T-helper 2 cell treated with Interferon-gamma antibody and Interleukin-4, amounts not matched to agents 5 μg/mL and 100 μg/mL, for 36 hours (primary cell): ENCODE data around the gene KIRREL3.

Experiments
- DNase-seq: peaks from one replicate; pipeline ENCODE4 v3.0.0; 2021; ENCODE audit warnings: low spot score
- H3K27ac Mint-ChIP-seq: one replicate; pipeline ENCODE4 v1.8.0; 2021; ENCODE audit warnings: mild to moderate bottlenecking, mixed read lengths
- H3K27me3 Mint-ChIP-seq: one replicate; pipeline ENCODE4 v1.8.0; 2021; ENCODE audit warnings: low read depth, mixed read lengths
- H3K36me3 Mint-ChIP-seq: one replicate; pipeline ENCODE4 v1.8.0; 2021; ENCODE audit warnings: low read depth, mixed read lengths
- H3K4me1 Mint-ChIP-seq: one replicate; pipeline ENCODE4 v1.8.0; 2021; ENCODE audit warnings: low read depth, mixed read lengths
- H3K4me3 Mint-ChIP-seq: one replicate; pipeline ENCODE4 v1.8.0; 2022; ENCODE audit warnings: mild to moderate bottlenecking, moderate library complexity, mixed read lengths
- H3K9me3 Mint-ChIP-seq: one replicate; pipeline ENCODE4 v1.8.0; 2021; ENCODE audit warnings: mixed read lengths

Gene KIRREL3

GRCh38 chr11:126585388-126585773 is 415.2 kb downstream of the KIRREL3 start:
- H3K27me3 Mint-ChIP-seq = no peaks in the 10 kb centered on the region
- no peaks in the 10 kb centered on the region for H3K4me1 Mint-ChIP-seq
- H3K27ac Mint-ChIP-seq = no peak overlapping the region
- no peak for DNase-seq
- no peaks in the 10 kb centered on the region for H3K36me3 Mint-ChIP-seq
- no peaks in the 10 kb centered on the region for H3K9me3 Mint-ChIP-seq
- H3K4me3 Mint-ChIP-seq = no peak overlapping the region

GRCh38 chr11:126583594-126584427 is 416.8 kb downstream of the KIRREL3 start:
- H3K27ac Mint-ChIP-seq = no peak overlapping the region
- H3K4me3 Mint-ChIP-seq = no peak overlapping the region
- H3K4me1 Mint-ChIP-seq = no peaks in the 10 kb centered on the region
- H3K9me3 Mint-ChIP-seq = no peaks in the 10 kb centered on the region
- no peak for DNase-seq
- no peaks in the 10 kb centered on the region for H3K36me3 Mint-ChIP-seq
- no peaks in the 10 kb centered on the region for H3K27me3 Mint-ChIP-seq

- Mint-ChIP-seq H3K27ac (no peak overlapping the region), H3K36me3 (no peaks in the 10 kb centered on the region)
- DNase-seq = no peak
These were observed 417.5 kb downstream of the KIRREL3 start for GRCh38 chr11:126583101-126583500.

GRCh38 chr11:126581871-126582648 is 418.5 kb downstream of the KIRREL3 start:
- H3K36me3 Mint-ChIP-seq = no peaks in the 10 kb centered on the region
- no peak overlapping the region for H3K27ac Mint-ChIP-seq

More at GRCh38 chr11:126583101-126583500, 417.5 kb downstream of the KIRREL3 start:
- Mint-ChIP-seq H3K27me3 (no peaks in the 10 kb centered on the region), H3K9me3 (no peaks in the 10 kb centered on the region), H3K4me3 (no peak overlapping the region), H3K4me1 (no peaks in the 10 kb centered on the region)

GRCh38 chr11:126578426-126578825 is 422.1 kb downstream of the KIRREL3 start:
- H3K9me3 Mint-ChIP-seq = no peaks in the 10 kb centered on the region
- no peaks in the 10 kb centered on the region for H3K27me3 Mint-ChIP-seq
- H3K4me1 Mint-ChIP-seq = no peaks in the 10 kb centered on the region
- no peak overlapping the region for H3K4me3 Mint-ChIP-seq
- no peak overlapping the region for H3K27ac Mint-ChIP-seq
- no peak for DNase-seq
- no peaks in the 10 kb centered on the region for H3K36me3 Mint-ChIP-seq

More at GRCh38 chr11:126581871-126582648, 418.5 kb downstream of the KIRREL3 start:
- Mint-ChIP-seq H3K9me3 (no peaks in the 10 kb centered on the region), H3K4me3 (no peak overlapping the region), H3K27me3 (no peaks in the 10 kb centered on the region), H3K4me1 (no peaks in the 10 kb centered on the region)
- no peak for DNase-seq

GRCh38 chr11:126578021-126578420 is 422.5 kb downstream of the KIRREL3 start:
- H3K4me3 Mint-ChIP-seq = no peak overlapping the region
- no peaks in the 10 kb centered on the region for H3K27me3 Mint-ChIP-seq
- no peaks in the 10 kb centered on the region for H3K9me3 Mint-ChIP-seq
- no peaks in the 10 kb centered on the region for H3K36me3 Mint-ChIP-seq
- no peak overlapping the region for H3K27ac Mint-ChIP-seq
- no peaks in the 10 kb centered on the region for H3K4me1 Mint-ChIP-seq
- no peak for DNase-seq

GRCh38 chr11:126575849-126576248 is 424.7 kb downstream of the KIRREL3 start:
- no peaks in the 10 kb centered on the region for H3K4me1 Mint-ChIP-seq

GRCh38 chr11:126573325-126573978 is 427.1 kb downstream of the KIRREL3 start:
- no peak for DNase-seq
- H3K36me3 Mint-ChIP-seq = no peaks in the 10 kb centered on the region
- no peaks in the 10 kb centered on the region for H3K9me3 Mint-ChIP-seq
- no peak overlapping the region for H3K4me3 Mint-ChIP-seq
- H3K27me3 Mint-ChIP-seq = no peaks in the 10 kb centered on the region
- H3K4me1 Mint-ChIP-seq = no peaks in the 10 kb centered on the region
- H3K27ac Mint-ChIP-seq = no peak overlapping the region

More at GRCh38 chr11:126575849-126576248, 424.7 kb downstream of the KIRREL3 start:
- Mint-ChIP-seq H3K27me3 (no peaks in the 10 kb centered on the region), H3K9me3 (no peaks in the 10 kb centered on the region), H3K36me3 (no peaks in the 10 kb centered on the region), H3K4me3 (no peak overlapping the region), H3K27ac (no peak overlapping the region)
- DNase-seq = no peak

GRCh38 chr11:126570489-126570888 is 430.1 kb downstream of the KIRREL3 start:
- H3K27me3 Mint-ChIP-seq = no peaks in the 10 kb centered on the region
- no peak overlapping the region for H3K27ac Mint-ChIP-seq
- no peak for DNase-seq
- H3K4me1 Mint-ChIP-seq = no peaks in the 10 kb centered on the region
- no peaks in the 10 kb centered on the region for H3K36me3 Mint-ChIP-seq
- no peak overlapping the region for H3K4me3 Mint-ChIP-seq
- H3K9me3 Mint-ChIP-seq = no peaks in the 10 kb centered on the region

GRCh38 chr11:126567419-126567818 is 433.2 kb downstream of the KIRREL3 start:
- H3K4me3 Mint-ChIP-seq = no peak overlapping the region
- no peak for DNase-seq
- no peak overlapping the region for H3K27ac Mint-ChIP-seq
- H3K4me1 Mint-ChIP-seq = no peaks in the 10 kb centered on the region
- no peaks in the 10 kb centered on the region for H3K36me3 Mint-ChIP-seq
- H3K27me3 Mint-ChIP-seq = no peaks in the 10 kb centered on the region
- no peaks in the 10 kb centered on the region for H3K9me3 Mint-ChIP-seq

- Mint-ChIP-seq H3K27me3 (no peaks in the 10 kb centered on the region), H3K9me3 (no peaks in the 10 kb centered on the region), H3K4me1 (no peaks in the 10 kb centered on the region), H3K36me3 (no peaks in the 10 kb centered on the region), H3K27ac (no peak overlapping the region), H3K4me3 (no peak overlapping the region)
- DNase-seq = no peak
These were observed 436.0 kb downstream of the KIRREL3 start for GRCh38 chr11:126564566-126564965.

GRCh38 chr11:126561327-126561893 is 439.2 kb downstream of the KIRREL3 start:
- Mint-ChIP-seq H3K27ac (no peak overlapping the region), H3K27me3 (no peaks in the 10 kb centered on the region), H3K36me3 (no peaks in the 10 kb centered on the region), H3K4me3 (no peak overlapping the region), H3K9me3 (no peaks in the 10 kb centered on the region), H3K4me1 (no peaks in the 10 kb centered on the region)
- no peak for DNase-seq

- Mint-ChIP-seq H3K4me3 (no peak overlapping the region), H3K27me3 (no peaks in the 10 kb centered on the region), H3K4me1 (no peaks in the 10 kb centered on the region), H3K27ac (no peak overlapping the region), H3K9me3 (no peaks in the 10 kb centered on the region), H3K36me3 (no peaks in the 10 kb centered on the region)
- no peak for DNase-seq
These were observed 440.3 kb downstream of the KIRREL3 start for GRCh38 chr11:126560221-126560620.
